GM19397 (cell line): Measurements from ENCODE around the gene AP5Z1.

Experiments
- ATAC-seq: cut with Tn5 transposase; IDR thresholded peaks from one replicate; pipeline ENCODE4 v1.9.1; 2021; ENCODE audit warnings: mild to moderate bottlenecking, moderate library complexity; ENCODE audit not compliant: unreplicated experiment

AP5Z1 gene

GRCh38 chr7:4837041-4837802, 61.8 kb downstream of the AP5Z1 start:
- ATAC-seq = no peak

GRCh38 chr7:4837803-4838625, 62.6 kb downstream of the AP5Z1 start:
- ATAC-seq = no peak

- ATAC-seq = no peak
Measured at GRCh38 chr7:4838626-4839334, 63.4 kb downstream of the AP5Z1 start.

GRCh38 chr7:4840079-4840501, 64.7 kb downstream of the AP5Z1 start:
- no peak for ATAC-seq
